HUDEP-2 (cell line): ENCODE data around the gene CD48.

Source experiments
- DNase-seq, 76 experiments: peaks; one replicate each; lab custom pipeline; 2025; ENCODE audit not compliant: unreplicated experiment in 76 of 76; lab: John Stamatoyannopoulos, UW

Gene CD48

GRCh38 chr1:160711602-160712311, at the start of gene CD48:
TSS of gene CD48 (minus strand) at chr1:160711822. CDS start at chr1:160711763, 59 bp downstream.
- no peak for DNase-seq

DNA sequence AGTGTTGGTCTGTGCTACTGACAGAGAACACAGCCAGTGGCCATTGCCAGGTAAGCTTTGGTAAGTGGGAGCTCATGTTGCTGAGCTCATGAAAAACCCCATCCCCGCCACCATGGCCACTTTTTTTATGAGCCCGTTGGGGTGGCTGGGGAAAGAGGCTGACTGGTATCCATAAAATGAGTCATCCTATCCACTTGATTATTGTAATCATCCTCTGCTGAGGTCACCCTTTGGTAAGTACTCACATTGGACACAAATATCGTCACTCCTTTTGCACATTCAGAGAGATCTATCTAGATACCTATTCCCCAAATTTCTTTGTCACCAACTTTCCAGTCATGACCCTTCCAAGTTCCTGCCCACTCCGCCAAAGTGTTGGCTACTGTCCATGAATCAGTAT, 49.4 kb upstream of the CD48 start:
- no peak for DNase-seq

GRCh38 chr1:160759740-160760139, 48.1 kb upstream of the CD48 start:
- no peak for DNase-seq

DNA sequence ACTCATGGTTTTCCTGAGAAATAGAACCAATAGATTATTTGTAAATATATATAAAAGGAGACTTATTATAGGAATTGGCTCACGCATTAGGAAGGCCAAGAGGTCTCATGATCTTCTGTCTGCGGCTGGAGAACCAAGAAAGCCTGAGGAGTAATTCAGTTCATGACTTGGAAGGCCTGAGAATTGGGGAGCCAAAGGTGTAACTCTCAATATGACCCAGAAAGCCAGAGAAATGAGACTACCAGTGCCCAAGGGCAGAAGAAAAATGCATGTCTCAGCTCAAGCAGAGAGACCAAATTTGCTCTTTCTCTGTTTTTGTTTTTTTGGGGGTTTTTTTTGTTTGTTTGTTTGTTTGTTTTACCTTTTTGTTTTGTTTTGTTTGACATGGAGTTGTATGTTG, 46.9 kb upstream of the CD48 start:
- DNase-seq, result no peak

DNA sequence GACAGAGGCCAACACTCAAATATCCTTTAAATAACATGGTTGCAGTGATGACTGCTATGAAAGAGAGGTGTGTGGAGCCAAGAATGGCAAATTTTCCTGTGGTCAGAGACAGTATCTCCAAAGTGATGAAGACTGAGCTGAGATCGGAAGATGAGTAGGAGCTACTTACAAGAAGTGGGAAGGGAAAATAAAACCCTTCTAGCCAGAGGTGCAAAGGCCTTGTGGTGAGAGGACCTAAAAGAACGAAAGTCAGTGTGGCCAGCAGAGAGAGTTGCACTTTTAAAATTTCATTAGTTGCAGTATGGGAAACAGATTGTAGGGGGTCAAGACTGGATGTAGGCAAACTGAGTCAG, 45.2 kb upstream of the CD48 start:
- no peak for DNase-seq

DNA sequence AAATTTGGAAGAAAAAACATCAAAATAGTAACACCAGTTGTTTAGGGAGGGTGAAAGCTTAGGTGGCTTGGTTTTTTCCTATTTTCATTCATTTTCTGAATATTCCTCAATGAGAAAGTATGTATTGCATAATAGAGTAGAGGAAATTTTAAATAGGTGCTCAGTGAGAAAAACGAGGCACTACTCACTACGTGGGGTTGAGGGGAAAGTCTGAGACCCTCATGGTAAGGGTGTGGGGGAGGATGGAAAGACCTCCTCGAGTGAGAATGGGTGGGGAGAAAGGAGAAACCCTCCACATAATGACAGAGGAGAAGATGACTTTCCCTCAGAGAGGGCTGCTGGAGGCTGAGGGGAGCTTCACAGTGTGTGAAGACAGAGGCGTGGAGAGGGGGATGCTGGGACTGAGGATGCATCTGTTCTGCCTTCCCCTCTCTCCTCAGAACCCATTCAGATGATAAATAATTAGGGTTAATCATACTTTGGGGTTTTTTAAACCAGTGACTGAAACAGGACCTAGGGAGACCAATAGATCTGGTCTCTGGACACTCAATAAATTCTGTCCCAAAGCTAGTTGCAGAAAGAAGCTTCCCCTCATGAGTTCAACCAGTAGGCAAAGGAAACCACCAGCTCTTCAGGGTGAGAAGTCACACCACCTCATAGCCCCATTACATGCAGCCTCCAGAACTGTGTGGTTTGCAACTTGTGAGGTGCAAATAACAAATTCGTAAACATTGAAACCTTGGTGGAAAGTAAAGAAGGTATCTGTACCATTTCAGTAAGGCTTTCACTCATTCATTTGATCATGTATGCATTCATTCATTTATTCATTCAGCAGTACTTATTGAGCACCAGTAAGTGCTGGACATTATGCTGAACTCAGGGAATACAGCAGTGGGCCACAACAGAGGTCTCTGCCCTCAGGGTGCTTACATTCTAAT, 44.6 kb upstream of the CD48 start:
- DNase-seq, result no peak

GRCh38 chr1:160755461-160755860, 43.8 kb upstream of the CD48 start:
- DNase-seq, result no peak

GRCh38 chr1:160753594-160753993, 42.0 kb upstream of the CD48 start:
- DNase-seq, result no peak

DNA sequence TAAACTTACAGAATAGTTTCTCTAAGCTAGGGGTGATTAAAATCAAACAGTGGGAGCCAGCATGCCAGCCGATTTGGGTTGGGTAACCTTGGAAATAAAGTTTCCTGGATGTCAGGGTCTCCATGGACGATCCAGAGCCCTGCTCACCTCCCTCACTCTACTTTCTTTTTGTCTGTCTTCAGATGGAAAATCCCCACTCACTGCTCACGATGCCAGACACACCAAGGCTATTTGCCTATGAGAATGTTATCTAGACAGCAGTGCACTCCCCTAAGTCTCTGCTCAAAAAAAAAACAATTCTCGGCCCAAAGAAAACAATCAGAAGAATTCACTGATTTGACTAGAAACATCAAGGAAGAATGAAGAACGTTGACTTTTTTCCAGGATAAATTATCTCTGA, 41.3 kb upstream of the CD48 start:
- no peak for DNase-seq

GRCh38 chr1:160752406-160752805, 40.8 kb upstream of the CD48 start:
- no peak for DNase-seq

DNA sequence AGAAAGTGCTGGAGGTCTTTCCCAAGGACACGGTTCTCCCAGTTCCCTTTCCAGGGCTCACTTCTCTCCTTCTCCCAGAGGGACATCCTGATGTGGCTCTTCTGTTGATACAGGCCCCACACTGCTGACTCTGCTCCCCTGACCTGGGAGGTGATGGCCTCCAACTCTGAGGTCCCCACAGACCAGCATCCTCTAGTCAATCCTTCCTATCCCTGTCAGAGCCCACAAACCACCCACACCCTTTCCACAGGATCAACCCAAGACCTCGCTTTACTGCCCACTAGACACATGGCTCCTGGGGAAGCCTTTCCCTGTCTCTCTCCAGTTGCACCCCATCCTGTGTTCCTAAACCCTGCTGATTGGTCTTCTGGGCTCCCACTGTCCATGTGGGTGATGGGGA, 39.0 kb upstream of the CD48 start:
- no peak for DNase-seq

- no peak for DNase-seq
These were observed 37.3 kb upstream of the CD48 start for GRCh38 chr1:160748878-160749269.

GRCh38 chr1:160748181-160748877, 36.7 kb upstream of the CD48 start:
- DNase-seq, result peak in 2 of 76 experiments; percentile 3 to 5

DNA sequence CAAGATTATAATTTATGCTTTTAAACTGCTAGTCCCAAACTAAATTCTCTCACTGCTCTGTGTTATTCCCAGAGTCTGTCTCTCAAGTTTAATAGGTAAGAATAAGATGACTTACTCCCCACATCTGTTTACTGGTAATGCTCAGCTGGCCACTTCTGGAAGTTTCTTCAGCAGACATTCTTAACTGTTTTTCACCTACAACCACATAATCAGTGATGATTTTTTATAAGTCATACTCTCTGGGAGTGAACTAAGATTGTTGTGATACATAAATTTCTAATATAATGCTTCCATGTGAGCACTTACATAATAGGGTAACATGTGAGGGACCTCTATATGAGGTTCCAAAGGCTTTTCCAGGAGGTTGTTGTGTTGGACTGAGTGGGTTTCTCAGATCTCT, 36.1 kb upstream of the CD48 start:
- DNase-seq, result no peak

DNA sequence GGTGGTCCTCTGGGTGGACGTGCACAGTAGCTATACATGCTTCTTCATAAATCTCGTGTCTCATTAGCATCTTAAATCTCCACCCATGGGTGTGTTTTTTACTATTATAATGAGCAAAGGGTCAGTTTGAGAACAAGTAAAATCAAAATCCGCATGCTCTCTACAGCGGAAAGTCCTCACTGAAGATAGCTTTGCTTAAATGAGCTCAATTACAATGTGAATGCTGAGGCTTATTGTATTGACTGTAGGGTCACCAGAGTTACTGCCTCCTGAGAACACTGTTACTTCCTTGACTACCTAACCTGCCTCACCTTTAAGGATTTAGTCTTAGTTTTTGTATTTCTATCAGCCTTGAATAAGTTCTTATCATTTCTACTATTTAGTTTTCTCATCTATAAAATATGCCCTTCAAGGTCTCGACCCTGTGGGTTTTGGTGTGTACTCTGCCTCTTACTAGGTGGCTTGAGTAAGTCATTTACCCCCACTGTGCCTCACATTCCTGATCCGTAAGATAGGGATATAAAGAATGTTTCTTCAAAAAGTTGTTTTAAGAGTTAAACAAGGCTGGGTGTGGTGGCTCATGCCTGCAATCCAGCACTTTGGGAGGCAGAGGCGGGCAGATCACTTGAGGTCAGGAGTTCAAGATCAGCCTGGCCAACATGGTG, 35.3 kb upstream of the CD48 start:
- DNase-seq, result no peak

- no peak for DNase-seq
These were observed 33.9 kb upstream of the CD48 start for GRCh38 chr1:160745551-160745950.

DNA sequence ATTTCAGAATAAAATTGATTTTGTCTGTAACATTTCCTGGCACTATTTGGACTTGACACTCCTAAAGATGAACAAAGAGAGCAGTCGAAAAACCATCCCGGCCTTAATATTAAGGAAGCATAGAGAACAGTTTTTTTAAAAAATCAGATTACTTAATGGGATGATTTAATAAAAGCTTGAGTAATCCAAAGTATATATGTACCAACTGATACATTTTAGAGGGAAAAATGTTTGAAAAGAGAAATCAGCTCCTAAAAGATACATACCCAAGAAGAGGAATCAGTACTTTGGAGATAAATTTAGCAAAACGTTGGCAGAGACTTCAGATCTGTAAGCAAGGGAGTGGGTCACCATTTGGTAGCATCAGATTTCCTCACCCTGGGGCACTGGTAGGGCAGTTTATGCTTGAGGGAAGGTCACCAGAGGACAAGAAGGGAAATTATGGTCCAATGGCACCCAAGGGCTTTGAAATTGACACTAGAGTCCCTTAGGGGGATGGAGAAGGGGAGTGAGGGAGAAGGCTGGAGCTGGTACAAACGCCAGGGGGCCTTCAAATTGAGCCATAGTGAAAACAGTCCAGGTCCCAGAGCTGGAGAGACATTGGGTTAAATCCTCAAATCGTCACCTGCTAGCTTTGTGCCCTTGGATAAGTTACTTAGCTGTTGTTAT, 33.4 kb upstream of the CD48 start:
- DNase-seq, result no peak

GRCh38 chr1:160744199-160744851, 32.7 kb upstream of the CD48 start:
- no peak for DNase-seq

GRCh38 chr1:160743266-160743665, 31.6 kb upstream of the CD48 start:
- no peak for DNase-seq
